Stimulated activated CD4-positive, alpha-beta T cell treated with anti-CD3 and anti-CD28 coated beads, Interleukin-12 subunit alpha, Interleukin-12 subunit beta, amount 100 ng/mL, for 48 hours (primary cell): Measurements from ENCODE around the gene VAMP4.

Source experiments
- DNase-seq, 3 donors: peaks; one replicate each; pipeline ENCODE4 v3.0.0-alpha.2; 2020; ENCODE audit warnings: low read depth in 2 of 3, low spot score in 1 of 3

VAMP4 gene

DNA sequence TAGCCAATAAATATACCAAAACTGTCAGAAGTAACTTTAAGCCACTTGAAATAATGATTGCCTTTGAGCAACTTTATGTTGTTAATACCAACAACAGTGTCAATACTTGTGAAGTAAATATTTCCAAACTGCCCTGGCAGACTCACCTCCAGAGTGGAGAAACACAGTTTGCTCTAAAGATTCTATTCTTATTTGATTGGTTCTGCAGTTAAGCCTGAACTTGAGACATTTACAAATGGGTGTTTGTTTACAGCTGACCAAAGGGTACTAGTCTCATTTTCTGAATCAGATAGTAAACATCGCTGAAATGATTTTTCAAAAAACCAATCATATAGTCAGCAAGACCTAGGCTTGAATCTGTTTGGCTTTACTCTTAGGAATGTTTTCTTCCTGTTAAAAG lies 88.1 kb downstream of the VAMP4 start:
- no peak for DNase-seq

GRCh38 chr1:171652234-171652822 lies 89.5 kb downstream of the VAMP4 start, which contains the start of gene MYOC:
Gene MYOC (minus strand): TSS chr1:171652688. CDS start chr1:171652611, 77 bp downstream.
- no peak for DNase-seq
